Small intestine (tissue), 7 donors: ENCODE measurements around the gene KATNAL2. TPM values are rescaled to one million over a fixed set of nuclear protein-coding genes. Genes with fewer than 3 reads are reported as not detected.
"Not testable (repeated sequence)": the region's sequence is repeated elsewhere in the genome, so short reads cannot be mapped to it uniquely, and the experiment has no call there.

Source experiments
- DNase-seq, 2 donors: peaks; one replicate each; pipeline versions ENCODE4 v3.0.0 to v3.0.0-alpha.2; 2013
- FAIRE-seq: peaks from 2 replicates; lab custom pipeline; 2012; peaks lifted over from hg19 to GRCh38; lab: Jason Lieb, UNC
- H3K27ac ChIP-seq, 3 donors: one replicate each; pipeline ENCODE4 v1.5.1; 2013; ENCODE audit warnings: low read length in 2 of 3, mild to moderate bottlenecking in 2 of 3, control low read depth in 1 of 3, inconsistent platforms in 1 of 3, low read depth in 1 of 3, moderate library complexity in 1 of 3
- H3K27me3 ChIP-seq, 3 donors: one replicate each; pipeline ENCODE4 v1.6.1; 2013; ENCODE audit warnings: low read length in 3 of 3, inconsistent platforms in 1 of 3; ENCODE audit not compliant: control insufficient read depth in 3 of 3, insufficient read depth in 3 of 3
- H3K36me3 ChIP-seq, 3 donors: one replicate each; pipeline ENCODE4 v1.6.1; 2013; ENCODE audit warnings: low read length in 3 of 3, inconsistent platforms in 1 of 3, low read depth in 1 of 3, mild to moderate bottlenecking in 1 of 3, moderate library complexity in 1 of 3; ENCODE audit not compliant: control insufficient read depth in 3 of 3, insufficient read depth in 2 of 3
- H3K4me1 ChIP-seq, 3 donors: one replicate each; pipeline ENCODE4 v1.6.1; 2013; ENCODE audit warnings: low read length in 2 of 3, inconsistent platforms in 1 of 3, low read depth in 1 of 3, mild to moderate bottlenecking in 1 of 3, moderate library complexity in 1 of 3; ENCODE audit not compliant: control insufficient read depth in 3 of 3, insufficient read depth in 2 of 3
- H3K4me3 ChIP-seq, 3 donors: one replicate each; pipeline ENCODE4 v1.5.1; 2013; ENCODE audit warnings: low read length in 3 of 3, control low read depth in 1 of 3, inconsistent platforms in 1 of 3, low read depth in 1 of 3, mild to moderate bottlenecking in 1 of 3, moderate library complexity in 1 of 3
- H3K9me3 ChIP-seq, 2 donors: one replicate each; pipeline ENCODE4 v1.6.1; 2013; ENCODE audit warnings: low read depth in 1 of 2, low read length in 1 of 2; ENCODE audit not compliant: control insufficient read depth in 2 of 2, insufficient read depth in 1 of 2
- WGBS, 3 donors: extraction: QIAGEN DNeasy Blood & Tissue Kit; methylation state at CpG; one replicate each; pipeline ENCODE4 v1.1.7; 2013; 5-methylcytosine and 5-hydroxymethylcytosine counted together
- polyA plus RNA-seq, 4 donors: library from polyadenylated mRNA; stranded (reverse) in 3 of 4; unstranded in 1 of 4; fragments of 200-250 nt in 3 of 4; fragments of 120-200 nt in 1 of 4; gene quantifications; one replicate each; pipeline versions ENCODE4 v1.2.1 to v1.2.3, GENCODE V29; 2013
- donor health status: healthy with polysubstance abuse.
- donor health status: control.
- donor health status: control.
- donor health status: Bipolar disorder and iron deficiency.
- donor health status: healthy.

KATNAL2 gene
- polyA plus RNA-seq, 4 donors, result 1.6 to 2.9 (median 1.9) TPM; not detected in 1

- Histone ChIP-seq H3K27ac (no peak overlapping the region), H3K27me3 (peaks cover 0 to 11% (median 0%) of the 10 kb centered on the region in 3 donors), H3K4me3 (no peak overlapping the region), H3K36me3 (no peaks in the 10 kb centered on the region), H3K9me3 (no peaks in the 10 kb centered on the region), H3K4me1 (no peaks in the 10 kb centered on the region)
- FAIRE-seq (no peak), DNase-seq (no peak)
- 50 to 54% (median 51%) methylated on average over 5 of the region's 5 CpGs for WGBS, 3 donors
Measured at GRCh38 chr18:46950064-46950656, 32.8 kb downstream of the KATNAL2 start.

- no peaks in the 10 kb centered on the region for H3K27me3 ChIP-seq
- FAIRE-seq (no peak), DNase-seq (no peak)
- H3K4me3 ChIP-seq, result no peak overlapping the region
- no peaks in the 10 kb centered on the region for H3K9me3 ChIP-seq
- H3K36me3 ChIP-seq, result no peaks in the 10 kb centered on the region
- H3K4me1 ChIP-seq, result no peaks in the 10 kb centered on the region
- WGBS, 3 donors, result 54 to 61% (median 61%) methylated on average over 5 of the region's 5 CpGs
- no peak overlapping the region for H3K27ac ChIP-seq
Measured at GRCh38 chr18:46953195-46953594, 35.8 kb downstream of the KATNAL2 start.

- 78 to 84% (median 83%) methylated on average over 4 of the region's 4 CpGs for WGBS, 3 donors
- DNase-seq (no peak), FAIRE-seq (no peak)
- Histone ChIP-seq H3K36me3 (no peaks in the 10 kb centered on the region), H3K27me3 (no peaks in the 10 kb centered on the region), H3K27ac (no peak overlapping the region), H3K4me3 (no peak overlapping the region), H3K9me3 (no peaks in the 10 kb centered on the region), H3K4me1 (no peaks in the 10 kb centered on the region)
Measured at GRCh38 chr18:46958209-46958608, 40.8 kb downstream of the KATNAL2 start.

GRCh38 chr18:46963656-46964578, 46.5 kb downstream of the KATNAL2 start:
- H3K4me3 ChIP-seq, H3K27ac ChIP-seq, FAIRE-seq, DNase-seq, H3K36me3 ChIP-seq, H3K4me1 ChIP-seq, H3K27me3 ChIP-seq: not testable (repeated sequence)
- 92% methylated on average over 3 of the region's 79 CpGs; no CpG with 5 or more reads in 2 of the 3 donors for WGBS, 3 donors
- H3K9me3 ChIP-seq, result peaks cover 0 to 10% of the 10 kb centered on the region in 2 donors

- not testable (repeated sequence) for H3K4me1 ChIP-seq, FAIRE-seq, DNase-seq, H3K27ac ChIP-seq, H3K27me3 ChIP-seq, H3K4me3 ChIP-seq, H3K36me3 ChIP-seq
- H3K9me3 ChIP-seq, result peaks cover 0 to 10% of the 10 kb centered on the region in 2 donors
- WGBS, 3 donors, result 78 to 91% (median 89%) methylated on average over 4 to 8 of the region's 31 CpGs
Measured at GRCh38 chr18:46964579-46965293, 47.3 kb downstream of the KATNAL2 start.

- FAIRE-seq, H3K27me3 ChIP-seq, H3K4me1 ChIP-seq, DNase-seq, H3K36me3 ChIP-seq, H3K27ac ChIP-seq, H3K4me3 ChIP-seq: not testable (repeated sequence)
- H3K9me3 ChIP-seq, result peaks cover 0 to 10% of the 10 kb centered on the region in 2 donors
- no CpG with 5 or more reads among the region's 10 CpGs for WGBS, 3 donors
Measured at GRCh38 chr18:46966266-46966665, 48.9 kb downstream of the KATNAL2 start.

- peaks cover 0 to 10% of the 10 kb centered on the region in 2 donors for H3K9me3 ChIP-seq
- H3K4me1 ChIP-seq, H3K4me3 ChIP-seq, H3K27me3 ChIP-seq, DNase-seq, FAIRE-seq, H3K27ac ChIP-seq, H3K36me3 ChIP-seq: not testable (repeated sequence)
- WGBS, 3 donors, result no CpG with 5 or more reads among the region's 32 CpGs
Measured at GRCh38 chr18:46969551-46969950, 52.1 kb downstream of the KATNAL2 start.

GRCh38 chr18:47019870-47020269, 102.5 kb downstream of the KATNAL2 start:
- H3K4me3 ChIP-seq, H3K36me3 ChIP-seq, H3K4me1 ChIP-seq, H3K27me3 ChIP-seq, DNase-seq, H3K27ac ChIP-seq, H3K9me3 ChIP-seq, FAIRE-seq: not testable (repeated sequence)
- no CpG with 5 or more reads among the region's 10 CpGs for WGBS, 3 donors
